HEK293 (cell line): Measurements from ENCODE around the gene CRB2.

Source experiments
- KLF8 ChIP-seq: fragments of 450-650 bp; formaldehyde crosslinking; IDR thresholded peaks from 2 replicates; pipeline ENCODE4 v1.5.1; 2016; ENCODE audit warnings: missing biosample characterization, missing genetic modification characterization
- SP3 ChIP-seq: fragments of 450-650 bp; formaldehyde crosslinking; IDR thresholded peaks from 2 replicates; pipeline ENCODE4 v1.5.1; 2016; ENCODE audit warnings: missing biosample characterization, missing genetic modification characterization
- ZBTB48 ChIP-seq: fragments of 450-650 bp; formaldehyde crosslinking; IDR thresholded peaks from 2 replicates; pipeline ENCODE4 v1.5.1; 2016; ENCODE audit warnings: missing biosample characterization, missing genetic modification characterization
- ZNF155 ChIP-seq: fragments of 450-650 bp; formaldehyde crosslinking; IDR thresholded peaks from 2 replicates; pipeline ENCODE4 v1.5.1; 2016; ENCODE audit warnings: missing biosample characterization, missing genetic modification characterization
- ZNF350 ChIP-seq: fragments of 450-650 bp; formaldehyde crosslinking; IDR thresholded peaks from 2 replicates; pipeline ENCODE4 v1.5.0; 2017; ENCODE audit warnings: missing biosample characterization, mild to moderate bottlenecking, missing genetic modification characterization
- ZNF391 ChIP-seq: fragments of 450-650 bp; formaldehyde crosslinking; IDR thresholded peaks from 2 replicates; pipeline ENCODE4 v1.5.1; 2016; ENCODE audit warnings: low read depth, missing biosample characterization, missing genetic modification characterization, borderline replicate concordance
- ZNF555 ChIP-seq: fragments of 450-650 bp; formaldehyde crosslinking; conservative IDR thresholded peaks from 2 replicates; pipeline ENCODE4 v1.5.1; 2017; ENCODE audit warnings: missing biosample characterization, mild to moderate bottlenecking, missing genetic modification characterization, inconsistent platforms
- ZNF670 ChIP-seq: fragments of 450-650 bp; formaldehyde crosslinking; IDR thresholded peaks from 2 replicates; pipeline ENCODE4 v1.5.1; 2016; ENCODE audit warnings: missing biosample characterization, missing genetic modification characterization, low read depth
- TF ChIP-seq, protein P1 (sequence below): fragments of 450-650 bp; formaldehyde crosslinking; IDR thresholded peaks from 2 replicates; pipeline ENCODE4 v1.5.1; 2016; ENCODE audit warnings: missing biosample characterization, missing genetic modification characterization

GRCh38 chr9:123311250-123311752 is 44.7 kb upstream of the CRB2 start:
- TF ChIP-seq, protein P1, sequence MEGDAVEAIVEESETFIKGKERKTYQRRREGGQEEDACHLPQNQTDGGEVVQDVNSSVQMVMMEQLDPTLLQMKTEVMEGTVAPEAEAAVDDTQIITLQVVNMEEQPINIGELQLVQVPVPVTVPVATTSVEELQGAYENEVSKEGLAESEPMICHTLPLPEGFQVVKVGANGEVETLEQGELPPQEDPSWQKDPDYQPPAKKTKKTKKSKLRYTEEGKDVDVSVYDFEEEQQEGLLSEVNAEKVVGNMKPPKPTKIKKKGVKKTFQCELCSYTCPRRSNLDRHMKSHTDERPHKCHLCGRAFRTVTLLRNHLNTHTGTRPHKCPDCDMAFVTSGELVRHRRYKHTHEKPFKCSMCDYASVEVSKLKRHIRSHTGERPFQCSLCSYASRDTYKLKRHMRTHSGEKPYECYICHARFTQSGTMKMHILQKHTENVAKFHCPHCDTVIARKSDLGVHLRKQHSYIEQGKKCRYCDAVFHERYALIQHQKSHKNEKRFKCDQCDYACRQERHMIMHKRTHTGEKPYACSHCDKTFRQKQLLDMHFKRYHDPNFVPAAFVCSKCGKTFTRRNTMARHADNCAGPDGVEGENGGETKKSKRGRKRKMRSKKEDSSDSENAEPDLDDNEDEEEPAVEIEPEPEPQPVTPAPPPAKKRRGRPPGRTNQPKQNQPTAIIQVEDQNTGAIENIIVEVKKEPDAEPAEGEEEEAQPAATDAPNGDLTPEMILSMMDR (tag by site-specific recombination), result no peak
- TF ChIP-seq ZNF555 (tag by site-specific recombination) (no peak), ZBTB48 (tag by site-specific recombination) (no peak), ZNF391 (tag by site-specific recombination) (no peak), KLF8 (tag by site-specific recombination) (no peak), ZNF350 (no peak), ZNF670 (tag by site-specific recombination) (no peak), ZNF155 (tag by site-specific recombination) (no peak), SP3 (tag by site-specific recombination) (no peak)
